Pancreas (tissue), 10 donors: ENCODE data around the gene VAV2. TPM values are rescaled to one million over a fixed set of nuclear protein-coding genes. Genes with fewer than 3 reads are reported as not detected.

Experiments used
- ATAC-seq, 4 donors: fragments of 200-7000 bp; cut with Tn5 transposase; one replicate each; pipeline versions ENCODE4 v1.8.0 to v1.9.1; 2020; ENCODE audit warnings: mild to moderate bottlenecking in 4 of 4, moderate library complexity in 4 of 4
- DNase-seq, 6 donors: peaks; one replicate each; pipeline ENCODE4 v3.0.0-alpha.2; 2020
- FAIRE-seq: peaks from 2 replicates; lab custom pipeline; 2012; peaks lifted over from hg19 to GRCh38; lab: Jason Lieb, UNC
- H3K27ac ChIP-seq, 4 donors: fragments of 200-600 bp; sonication (generic); 1 replicate in 3 of 4; 2 replicates in 1 of 4; pipeline versions ENCODE4 v1.5.0 to v1.8.0; 2020
- H3K27me3 ChIP-seq, 4 donors: fragments of 200-600 bp; one replicate each; pipeline ENCODE4 v1.8.0; 2021
- H3K36me3 ChIP-seq, 3 donors: fragments of 200-600 bp; sonication (generic) in 1 of 3; one replicate each; pipeline versions ENCODE4 v1.5.0 to v1.8.0; 2020 to 2021
- H3K4me1 ChIP-seq, 3 donors: fragments of 200-600 bp; one replicate each; pipeline ENCODE4 v1.8.0; 2021
- H3K4me3 ChIP-seq, 4 donors: fragments of 200-600 bp; sonication (generic) in 2 of 4; one replicate each; pipeline versions ENCODE4 v1.5.0 to v1.8.0; 2020 to 2021
- H3K9me3 ChIP-seq, 4 donors: fragments of 200-600 bp; one replicate each; pipeline ENCODE4 v1.8.0; 2021
- CTCF ChIP-seq, 4 donors: fragments of 200-600 bp; sonication (generic) in 3 of 4; IDR thresholded peaks; one replicate each; pipeline versions ENCODE4 v1.5.0 to v1.8.0; 2021; ENCODE audit warnings: antibody characterized with exemption in 4 of 4
- whole genome bisulfite sequencing, 2 donors: extraction: QIAGEN DNeasy Blood & Tissue Kit; methylation state at CpG; one replicate each; pipeline ENCODE4 v1.1.7; 2013; 5-methylcytosine and 5-hydroxymethylcytosine counted together
- intact Hi-C, 3 donors: fragments of 100-400 bp; cut with DNase I; formaldehyde crosslinking; loops; one replicate each; pipeline versions ENCODE4 v1.11.1 to v1.14.2; 2022
- polyA plus RNA-seq, 2 donors: library from polyadenylated mRNA; stranded (reverse); fragments of 200-250 nt; gene quantifications; one replicate each; pipeline ENCODE4 v1.2.3, GENCODE V29; 2013
- total RNA-seq, 6 donors: library from RNA; stranded (reverse); fragmentation: NEBNext Ultra II Directional in 4 of 6; extraction: Animal tissue kit (Norgen Biotek cat#: 25700) in 4 of 6; gene quantifications; one replicate each; pipeline versions ENCODE4 v1.2.1 to v1.2.4, GENCODE V29; 2021 to 2023
- donor health status: healthy with polysubstance abuse.
- donor health status: DM: no; HTN: no; CAD: no; lungs with moderate emphysema.
- donor health status: DM: no; HTN: no; CAD: no.
- donor health status: control.
- donor health status: control.
- donor health status: Bipolar disorder and iron deficiency.
- donor health status: DM: yes; HTN: yes; CAD: no.
- donor health status: DM: no; HTN: no; CAD: no.
- donor health status: DM: no; HTN: no; CAD: no.
- donor health status: DM: yes; HTN: yes; CAD: no.

VAV2 gene
- total and polyA plus RNA-seq, 8 donors = 20.5 to 41.0 (median 33.6) TPM

- DNase-seq (peak in 2 of 6 donors; percentile 17 to 41), FAIRE-seq (no peak), ATAC-seq (no peak)
- TF ChIP-seq CTCF (IDR thresholded peaks at IDR 0.05) = no peak
- H3K4me1 ChIP-seq = no peaks in the 10 kb centered on the region
- H3K4me3 ChIP-seq = no peak overlapping the region
- H3K27me3 ChIP-seq = no peaks in the 10 kb centered on the region
- no peak overlapping the region for H3K27ac ChIP-seq
- peaks cover under 1 to 42% (median 29%) of the 10 kb centered on the region in 3 donors for H3K36me3 ChIP-seq
- no peaks in the 10 kb centered on the region for H3K9me3 ChIP-seq
- intact Hi-C loops = no loop called here
- 56 to 67% methylated on average over 6 to 7 of the region's 7 CpGs for WGBS, 2 donors
Measured at GRCh38 chr9:133772581-133772980, 219.5 kb downstream of the VAV2 start.

GRCh38 chr9:133771486-133772482, 220.3 kb downstream of the VAV2 start:
- FAIRE-seq = no peak
- H3K4me1 ChIP-seq = no peaks in the 10 kb centered on the region
- TF ChIP-seq CTCF (IDR thresholded peaks at IDR 0.05) = no peak
- intact Hi-C loops = no loop called here
- H3K9me3 ChIP-seq = no peaks in the 10 kb centered on the region
- H3K27ac ChIP-seq = peak overlapping the region in 2 of 4 donors; percentile 8 to 58
- peak overlapping the region in 2 of 4 donors; percentile 33 to 48 for H3K4me3 ChIP-seq
- DNase-seq = peak; percentile 10 to 80 (median 41)
- no peaks in the 10 kb centered on the region for H3K27me3 ChIP-seq
- H3K36me3 ChIP-seq = peaks cover 3 to 41% (median 25%) of the 10 kb centered on the region in 3 donors
- no peak for ATAC-seq
- WGBS, 2 donors = 38 to 51% methylated on average over 26 of the region's 26 CpGs

- peak overlapping the region; percentile 58 to 81 (median 72) for H3K27ac ChIP-seq
- 40 to 48% methylated on average over 16 of the region's 16 CpGs for WGBS, 2 donors
- no peak for TF ChIP-seq CTCF (IDR thresholded peaks at IDR 0.05)
- ATAC-seq (peak; percentile 39 to 50 (median 45)), DNase-seq (peak; percentile 51 to 87 (median 63)), FAIRE-seq (no peak)
- no peaks in the 10 kb centered on the region for H3K27me3 ChIP-seq
- H3K4me3 ChIP-seq = peak overlapping the region; percentile 0 to 48 (median 28)
- no peaks in the 10 kb centered on the region for H3K9me3 ChIP-seq
- intact Hi-C loops = no loop called here
- H3K36me3 ChIP-seq = peaks cover 3 to 32% (median 15%) of the 10 kb centered on the region in 3 donors
- no peaks in the 10 kb centered on the region for H3K4me1 ChIP-seq
Measured at GRCh38 chr9:133770076-133770777, 221.9 kb downstream of the VAV2 start.

- H3K27ac ChIP-seq = peak overlapping the region; percentile 58 to 81 (median 72)
- H3K4me3 ChIP-seq = peak overlapping the region; percentile 0 to 48 (median 28)
Measured at GRCh38 chr9:133769511-133770075, 222.5 kb downstream of the VAV2 start.

More at GRCh38 chr9:133769511-133770075, 222.5 kb downstream of the VAV2 start:
- Histone ChIP-seq H3K36me3 (peaks cover 3 to 26% (median 15%) of the 10 kb centered on the region in 3 donors), H3K4me1 (no peaks in the 10 kb centered on the region), H3K27me3 (no peaks in the 10 kb centered on the region), H3K9me3 (no peaks in the 10 kb centered on the region)
- intact Hi-C loops = no loop called here
- TF ChIP-seq CTCF (IDR thresholded peaks at IDR 0.05) = no peak
- 46 to 48% methylated on average over 16 to 17 of the region's 17 CpGs for WGBS, 2 donors
- FAIRE-seq (no peak), DNase-seq (peak in 3 of 6 donors; percentile 31 to 59 (median 48)), ATAC-seq (peak; percentile 24 to 36 (median 32))
